22Rv1 (cell line): ENCODE data around the gene PRSS33.

ENCODE experiments used
- H3K27ac ChIP-seq: fragments of 450-650 bp; 2 replicates; pipeline ENCODE4 v1.5.1; 2017
- CTCF ChIP-seq: fragments of 450-650 bp; IDR thresholded peaks from 2 replicates; pipeline ENCODE4 v1.5.1; 2017; ENCODE audit warnings: mild to moderate bottlenecking
- ZFX ChIP-seq: fragments of 450-650 bp; IDR thresholded peaks from 2 replicates; pipeline ENCODE4 v1.6.1; 2017; ENCODE audit warnings: antibody characterized with exemption, borderline replicate concordance

PRSS33 gene

GRCh38 chr16:2825906-2826305, 38.5 kb upstream of the PRSS33 start:
- TF ChIP-seq CTCF = no peak
- TF ChIP-seq ZFX = no peak
- H3K27ac ChIP-seq = no peak overlapping the region

GRCh38 chr16:2825049-2825742, 37.8 kb upstream of the PRSS33 start:
- H3K27ac ChIP-seq = no peak overlapping the region
- TF ChIP-seq CTCF = no peak
- no peak for TF ChIP-seq ZFX

GRCh38 chr16:2824626-2825025, 37.3 kb upstream of the PRSS33 start:
- TF ChIP-seq CTCF (no peak), ZFX (no peak)
- no peak overlapping the region for H3K27ac ChIP-seq

GRCh38 chr16:2822496-2822895, 35.1 kb upstream of the PRSS33 start:
- TF ChIP-seq CTCF = no peak
- TF ChIP-seq ZFX = no peak
- H3K27ac ChIP-seq = no peak overlapping the region

- no peak for TF ChIP-seq ZFX
- TF ChIP-seq CTCF = no peak
- no peak overlapping the region for H3K27ac ChIP-seq
Measured at GRCh38 chr16:2822158-2822495, 34.8 kb upstream of the PRSS33 start.

- TF ChIP-seq CTCF = no peak
Measured at GRCh38 chr16:2821487-2822157, 34.3 kb upstream of the PRSS33 start.

GRCh38 chr16:2820836-2821486, 33.6 kb upstream of the PRSS33 start:
- TF ChIP-seq CTCF (no peak), ZFX (no peak)
- no peak overlapping the region for H3K27ac ChIP-seq

More at GRCh38 chr16:2821487-2822157, 34.3 kb upstream of the PRSS33 start:
- no peak overlapping the region for H3K27ac ChIP-seq
